Gastrocnemius medialis (tissue), 4 donors: ENCODE results near the gene EFCAB6.

Experiments used
- POLR2A ChIP-seq, 2 donors: fragments of 450-650 bp; IDR thresholded peaks; one replicate each; pipeline ENCODE4 v1.6.1; 2017; ENCODE audit warnings: antibody characterized with exemption in 2 of 2, mild to moderate bottlenecking in 2 of 2, moderate library complexity in 2 of 2
- TF ChIP-seq, protein P1 (sequence below), 5 experiments: fragments of 450-650 bp in 3 of 5; fragments of 200-600 bp in 2 of 5; sonication (generic) in 2 of 5; IDR thresholded peaks in 4 of 5; conservative IDR thresholded peaks in 1 of 5; 1 replicate in 4 of 5; 2 replicates in 1 of 5; pipeline ENCODE4 v1.5.1; 2016 to 2019; ENCODE audit warnings: antibody characterized with exemption in 5 of 5, mild to moderate bottlenecking in 3 of 5, moderate library complexity in 3 of 5

DNA sequence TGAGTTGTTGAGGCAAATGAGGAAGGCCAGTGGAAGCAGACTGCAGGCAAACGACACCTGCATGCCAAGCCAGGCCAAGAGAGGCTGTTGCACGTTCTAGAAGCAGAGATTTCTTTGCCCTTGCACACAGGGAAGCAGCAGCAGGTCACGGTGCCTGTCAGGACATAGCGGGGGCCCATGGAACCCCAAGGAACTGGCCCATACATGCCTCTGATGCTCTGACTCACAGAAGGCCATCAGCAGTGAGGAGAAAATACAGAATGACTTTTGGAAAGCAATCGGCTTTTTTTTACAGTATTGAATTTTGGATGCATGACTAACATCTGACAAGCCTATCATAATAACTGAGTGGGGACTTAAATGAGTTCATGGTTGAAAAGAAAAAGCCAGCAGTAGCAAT is 276.4 kb downstream of the EFCAB6 start:
- no peak for TF ChIP-seq POLR2A (IDR thresholded peaks at IDR 0.05)
- TF ChIP-seq, protein P1, sequence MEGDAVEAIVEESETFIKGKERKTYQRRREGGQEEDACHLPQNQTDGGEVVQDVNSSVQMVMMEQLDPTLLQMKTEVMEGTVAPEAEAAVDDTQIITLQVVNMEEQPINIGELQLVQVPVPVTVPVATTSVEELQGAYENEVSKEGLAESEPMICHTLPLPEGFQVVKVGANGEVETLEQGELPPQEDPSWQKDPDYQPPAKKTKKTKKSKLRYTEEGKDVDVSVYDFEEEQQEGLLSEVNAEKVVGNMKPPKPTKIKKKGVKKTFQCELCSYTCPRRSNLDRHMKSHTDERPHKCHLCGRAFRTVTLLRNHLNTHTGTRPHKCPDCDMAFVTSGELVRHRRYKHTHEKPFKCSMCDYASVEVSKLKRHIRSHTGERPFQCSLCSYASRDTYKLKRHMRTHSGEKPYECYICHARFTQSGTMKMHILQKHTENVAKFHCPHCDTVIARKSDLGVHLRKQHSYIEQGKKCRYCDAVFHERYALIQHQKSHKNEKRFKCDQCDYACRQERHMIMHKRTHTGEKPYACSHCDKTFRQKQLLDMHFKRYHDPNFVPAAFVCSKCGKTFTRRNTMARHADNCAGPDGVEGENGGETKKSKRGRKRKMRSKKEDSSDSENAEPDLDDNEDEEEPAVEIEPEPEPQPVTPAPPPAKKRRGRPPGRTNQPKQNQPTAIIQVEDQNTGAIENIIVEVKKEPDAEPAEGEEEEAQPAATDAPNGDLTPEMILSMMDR (IDR thresholded peaks at IDR 0.05 in 4 of 5, conservative IDR thresholded peaks at IDR 0.05 in 1 of 5): no peak
